HepG2 (cell line): Measurements from ENCODE around the gene TEAD3. TPM values are rescaled to one million over a fixed set of nuclear protein-coding genes. Genes with fewer than 3 reads are reported as not detected.

ENCODE experiments used
- ATF5 ChIP-seq: sonication (generic); formaldehyde crosslinking; IDR thresholded peaks from 2 replicates; pipeline ENCODE4 v1.4.0; 2020; ENCODE audit warnings: mild to moderate bottlenecking, low read depth, missing genetic modification reagents
- BCL6 ChIP-seq: IDR thresholded peaks from 2 replicates; pipeline ENCODE4 v1.6.1; 2016; ENCODE audit warnings: missing genetic modification reagents, missing compliant biosample characterization
- GPBP1L1 ChIP-seq: sonication (generic); formaldehyde crosslinking; IDR thresholded peaks from 2 replicates; pipeline ENCODE4 v1.5.0; 2020; ENCODE audit warnings: mild to moderate bottlenecking, missing genetic modification reagents
- HBP1 ChIP-seq: IDR thresholded peaks from 2 replicates; pipeline ENCODE4 v1.6.1; 2016; ENCODE audit warnings: low read depth, control low read depth
- HNF4G ChIP-seq, 2 experiments: sonication (generic) in 1 of 2; formaldehyde crosslinking in 1 of 2; IDR thresholded peaks; 2 replicates each; pipeline versions ENCODE4 v1.4.0 to v1.6.1; 2011 to 2020; ENCODE audit warnings: borderline replicate concordance in 2 of 2, low read depth in 2 of 2, mild to moderate bottlenecking in 2 of 2, low read length in 1 of 2, missing genetic modification reagents in 1 of 2, moderate library complexity in 1 of 2
- NCOA5 ChIP-seq: sonication (generic); formaldehyde crosslinking; IDR thresholded peaks from 2 replicates; pipeline ENCODE4 v1.4.0; 2020; ENCODE audit warnings: missing genetic modification reagents
- NKX3-1 ChIP-seq: sonication (generic); formaldehyde crosslinking; IDR thresholded peaks from 2 replicates; pipeline ENCODE4 v1.5.0; 2020; ENCODE audit warnings: missing genetic modification reagents
- SMYD3 ChIP-seq: sonication (generic); formaldehyde crosslinking; IDR thresholded peaks from 2 replicates; pipeline ENCODE4 v1.8.1; 2023; ENCODE audit warnings: mild to moderate bottlenecking, missing genetic modification reagents
- SP1 ChIP-seq, 2 experiments: fragments of 450-650 bp in 1 of 2; sonication (generic) in 1 of 2; formaldehyde crosslinking in 1 of 2; IDR thresholded peaks; 2 replicates each; pipeline versions ENCODE4 v1.4.0 to v1.6.1; 2016 to 2020; ENCODE audit warnings: missing genetic modification reagents in 1 of 2
- ZBTB3 ChIP-seq: sonication (generic); formaldehyde crosslinking; IDR thresholded peaks from 2 replicates; pipeline ENCODE4 v1.4.0; 2020; ENCODE audit warnings: low read depth, mild to moderate bottlenecking, moderate library complexity, missing genetic modification reagents, borderline replicate concordance
- ZNF407 ChIP-seq: sonication (generic); formaldehyde crosslinking; IDR thresholded peaks from one replicate; pipeline ENCODE4 v1.5.1; 2020; ENCODE audit warnings: mild to moderate bottlenecking, missing genetic modification reagents; ENCODE audit errors: not compliant biosample characterization
- ZNF672 ChIP-seq: sonication (generic); formaldehyde crosslinking; IDR thresholded peaks from 2 replicates; pipeline ENCODE4 v1.8.1; 2022; ENCODE audit warnings: missing genetic modification reagents
- ZNF747 ChIP-seq: sonication (generic); formaldehyde crosslinking; IDR thresholded peaks from 2 replicates; pipeline ENCODE4 v1.8.1; 2023; ENCODE audit warnings: missing genetic modification reagents, mild to moderate bottlenecking, borderline replicate concordance
- ZNF768 ChIP-seq: sonication (generic); formaldehyde crosslinking; IDR thresholded peaks from 2 replicates; pipeline ENCODE4 v1.4.0; 2020; ENCODE audit warnings: missing genetic modification reagents
- polyA plus RNA-seq, 8 experiments: library from polyadenylated mRNA; depleted of rRNA in 3 of 8; stranded (reverse) in 7 of 8; unstranded in 1 of 8; fragments of >200 nt; fragmentation: Illumina TruSeq in 4 of 8; extraction: Trizol in 4 of 8; gene quantifications; 2 replicates each; pipeline versions ENCODE4 v1.2.1 to v1.2.3, GENCODE V29; 2011 to 2016; ENCODE audit warnings: low read depth in 4 of 8, missing spikeins in 1 of 8, mixed read lengths in 1 of 8; ENCODE audit not compliant: insufficient read depth in 1 of 8
- total RNA-seq, 5 experiments: library from RNA; depleted of rRNA; stranded (reverse); fragments of >200 nt; fragmentation: Illumina TruSeq; extraction: Trizol; gene quantifications; 2 replicates each; pipeline ENCODE4 v1.2.3, GENCODE V29; 2016; ENCODE audit warnings: low read depth in 1 of 5

TEAD3 gene
- total and polyA plus RNA-seq, 2 of the 13 experiments (the other 11 are each of a cell fraction or from before 2014, with no cell fraction given) = 15.1 to 16.5 TPM

GRCh38 chr6:35452183-35453090, 44.4 kb downstream of the TEAD3 start, which contains the start of gene FANCE (continued):
- TF ChIP-seq ZNF407 = no peak
- TF ChIP-seq ATF5 (CRISPR knock-in tag) = no peak
- TF ChIP-seq SMYD3 (CRISPR knock-in tag) = peak; percentile 78; the same call in 1 of the 2 replicates
- no peak for TF ChIP-seq ZNF747 (CRISPR knock-in tag)
- TF ChIP-seq BCL6 = peak; percentile 67
- no peak for TF ChIP-seq HNF4G (IDR thresholded peaks at IDR 0.05; ENCODE audit: borderline replicate concordance, low read depth, low read length)
- TF ChIP-seq HNF4G (CRISPR knock-in tag; IDR thresholded peaks at IDR 0.05; ENCODE audit: borderline replicate concordance, low read depth) = peak; percentile 75; the same call in 1 of the 2 replicates
- no peak for TF ChIP-seq NCOA5 (CRISPR knock-in tag)
- TF ChIP-seq ZBTB3 (CRISPR knock-in tag) = no peak
- TF ChIP-seq SP1 (IDR thresholded peaks at IDR 0.05) = no peak
- peak; percentile 96 for TF ChIP-seq SP1 (CRISPR knock-in tag; IDR thresholded peaks at IDR 0.05)
- peak; percentile 74; the same call in 1 of the 2 replicates for TF ChIP-seq HBP1 (CRISPR knock-in tag)
- no peak for TF ChIP-seq ZNF672 (CRISPR knock-in tag)
- TF ChIP-seq NKX3-1 = peak; percentile 52; the same call in 1 of the 2 replicates
- TF ChIP-seq ZNF768 (CRISPR knock-in tag) = peak; percentile 55; the same call in 1 of the 2 replicates
- no peak for TF ChIP-seq GPBP1L1 (CRISPR knock-in tag)
